Subcutaneous adipose tissue (tissue), 4 donors: ENCODE results near the gene RPL28. TPM values are rescaled to one million over a fixed set of nuclear protein-coding genes. Genes with fewer than 3 reads are reported as not detected.

Source experiments
- total RNA-seq, 4 donors: library from RNA; depleted of rRNA; stranded (reverse); fragments of >200 nt; gene quantifications; one replicate each; pipeline ENCODE4 v1.1.0, GENCODE V29; 2016
- TF ChIP-seq, protein P1 (sequence below): fragments of 450-650 bp; IDR thresholded peaks from one replicate; pipeline ENCODE4 v1.5.1; 2016; ENCODE audit warnings: low read depth, mild to moderate bottlenecking, control low read depth, antibody characterized with exemption, moderate library complexity

The RPL28 gene
- total RNA-seq, 4 donors from 2014 or later, result 283 to 590 (median 367) TPM

DNA sequence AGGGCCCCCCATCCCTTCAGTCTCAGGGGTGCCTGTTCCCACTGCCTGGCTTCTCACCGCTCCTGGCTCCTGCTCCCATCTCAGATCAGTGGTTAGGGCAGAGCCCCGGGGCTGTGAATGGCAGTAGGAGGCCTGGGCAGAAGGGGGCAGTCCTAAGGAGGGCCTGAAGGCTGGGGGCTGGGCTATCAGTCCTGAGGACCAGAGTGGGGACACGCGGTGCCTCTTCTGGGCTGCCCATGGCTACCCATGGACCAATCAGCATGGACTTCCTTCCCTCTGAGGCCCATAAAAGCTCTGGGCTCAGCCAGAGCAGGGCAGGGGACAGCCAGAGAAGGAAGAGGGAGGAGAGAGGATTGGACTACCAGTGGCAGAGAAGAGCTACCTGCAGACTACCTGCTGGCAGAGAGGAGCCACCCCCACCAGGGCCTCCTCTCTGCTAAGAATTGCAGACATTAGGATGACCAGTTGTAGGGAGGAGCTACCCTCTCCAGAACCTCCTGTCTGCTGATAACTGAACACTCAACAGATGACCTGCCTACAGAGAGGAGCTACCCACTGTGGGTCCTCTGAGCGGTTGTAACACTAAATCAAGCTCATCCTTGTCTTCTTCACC, 34.0 kb downstream of the RPL28 start:
- TF ChIP-seq, protein P1, sequence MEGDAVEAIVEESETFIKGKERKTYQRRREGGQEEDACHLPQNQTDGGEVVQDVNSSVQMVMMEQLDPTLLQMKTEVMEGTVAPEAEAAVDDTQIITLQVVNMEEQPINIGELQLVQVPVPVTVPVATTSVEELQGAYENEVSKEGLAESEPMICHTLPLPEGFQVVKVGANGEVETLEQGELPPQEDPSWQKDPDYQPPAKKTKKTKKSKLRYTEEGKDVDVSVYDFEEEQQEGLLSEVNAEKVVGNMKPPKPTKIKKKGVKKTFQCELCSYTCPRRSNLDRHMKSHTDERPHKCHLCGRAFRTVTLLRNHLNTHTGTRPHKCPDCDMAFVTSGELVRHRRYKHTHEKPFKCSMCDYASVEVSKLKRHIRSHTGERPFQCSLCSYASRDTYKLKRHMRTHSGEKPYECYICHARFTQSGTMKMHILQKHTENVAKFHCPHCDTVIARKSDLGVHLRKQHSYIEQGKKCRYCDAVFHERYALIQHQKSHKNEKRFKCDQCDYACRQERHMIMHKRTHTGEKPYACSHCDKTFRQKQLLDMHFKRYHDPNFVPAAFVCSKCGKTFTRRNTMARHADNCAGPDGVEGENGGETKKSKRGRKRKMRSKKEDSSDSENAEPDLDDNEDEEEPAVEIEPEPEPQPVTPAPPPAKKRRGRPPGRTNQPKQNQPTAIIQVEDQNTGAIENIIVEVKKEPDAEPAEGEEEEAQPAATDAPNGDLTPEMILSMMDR, result no peak

DNA sequence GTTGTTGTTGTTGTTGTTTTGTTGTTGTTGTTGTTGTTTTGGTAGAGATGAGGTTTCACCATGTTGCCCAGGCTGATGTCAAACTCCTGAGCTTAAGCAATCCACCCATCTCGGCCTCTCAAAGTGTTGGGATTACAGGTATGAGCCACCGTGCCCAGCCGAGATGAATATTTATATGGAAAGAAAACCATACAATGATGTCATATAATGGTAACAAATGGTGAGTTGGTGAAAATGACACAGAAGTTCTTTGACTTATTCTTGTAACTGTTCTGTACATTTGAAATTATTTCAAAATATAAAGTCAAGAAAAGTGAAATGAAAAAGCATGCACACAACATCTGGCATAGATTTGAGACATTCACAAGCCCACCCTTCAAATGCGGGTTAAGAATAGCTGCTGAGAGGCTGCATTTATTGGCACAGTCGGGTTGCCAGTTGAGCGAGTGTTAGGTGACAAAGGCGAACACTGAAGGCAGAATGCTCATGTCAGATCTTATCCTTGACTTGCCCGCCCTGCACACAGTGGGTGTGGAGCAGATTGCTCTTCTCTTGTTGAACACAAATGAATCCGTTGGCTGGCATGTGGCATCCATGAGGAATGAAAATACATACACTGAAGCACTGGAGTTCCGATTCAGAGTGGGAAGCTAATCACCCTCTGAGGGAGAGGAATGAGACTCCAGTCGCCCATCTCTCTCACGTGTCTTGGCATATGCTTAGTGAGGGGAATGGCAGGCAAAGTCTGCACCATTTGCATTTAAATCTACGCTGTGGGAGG, 37.7 kb downstream of the RPL28 start:
- TF ChIP-seq, protein P1, result no peak

DNA sequence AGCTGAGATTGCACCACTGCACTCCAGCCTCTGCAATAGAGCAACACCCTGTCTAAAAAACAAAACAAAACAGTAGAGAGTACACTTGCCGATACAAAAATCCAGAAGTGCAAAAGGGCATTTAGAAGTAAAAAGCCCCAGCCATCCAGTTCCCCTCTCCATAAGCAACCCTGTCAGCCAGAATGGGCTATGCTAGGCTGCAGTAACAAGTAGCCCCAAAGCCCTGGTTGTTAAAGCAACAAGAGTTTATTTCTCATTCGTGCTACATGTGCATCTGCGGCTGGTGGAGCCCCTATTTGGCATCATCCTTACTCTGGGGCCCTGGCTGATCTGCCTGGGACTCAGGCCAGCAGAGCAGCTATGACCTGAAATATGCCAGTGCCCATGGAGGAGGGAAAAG, 38.8 kb downstream of the RPL28 start:
- TF ChIP-seq, protein P1, result no peak

DNA sequence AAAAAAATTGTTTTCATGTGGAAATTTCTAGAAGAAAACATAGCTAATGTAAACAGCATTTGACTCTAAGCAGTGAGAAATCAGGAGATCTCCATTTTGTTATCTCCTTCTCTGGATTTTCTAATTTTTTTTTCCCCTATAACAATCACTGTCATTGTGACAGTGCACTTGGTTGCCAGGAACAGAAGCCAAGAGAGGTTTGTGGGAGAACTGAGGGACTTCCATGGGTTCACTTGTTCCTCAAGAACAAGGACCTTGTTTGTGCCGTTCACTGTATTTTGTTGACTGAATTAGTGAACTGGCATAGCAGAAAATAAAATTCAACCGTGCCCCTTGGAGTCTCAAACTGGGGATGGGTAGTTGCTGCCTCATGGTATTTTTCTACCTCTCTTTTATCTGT, 40.3 kb downstream of the RPL28 start:
- TF ChIP-seq, protein P1, result no peak

DNA sequence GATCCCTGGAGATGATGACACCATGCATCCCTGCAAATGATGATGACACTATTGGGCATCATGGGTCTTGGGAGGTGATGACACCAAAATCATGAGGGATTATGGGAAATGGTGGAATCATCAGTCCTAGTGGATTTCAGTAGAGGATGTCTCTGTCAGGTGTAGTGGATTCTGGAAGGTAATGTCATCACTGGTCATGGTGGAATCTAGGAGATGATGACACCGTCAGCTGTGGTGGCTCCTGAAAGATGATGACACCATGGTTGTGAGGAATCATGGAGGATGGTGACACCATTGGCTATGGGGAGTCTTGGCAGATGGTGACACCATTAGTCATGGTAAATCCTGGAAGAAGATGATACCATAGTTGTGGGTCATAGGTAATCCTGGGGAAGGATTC, 45.5 kb downstream of the RPL28 start:
- TF ChIP-seq, protein P1, result no peak

DNA sequence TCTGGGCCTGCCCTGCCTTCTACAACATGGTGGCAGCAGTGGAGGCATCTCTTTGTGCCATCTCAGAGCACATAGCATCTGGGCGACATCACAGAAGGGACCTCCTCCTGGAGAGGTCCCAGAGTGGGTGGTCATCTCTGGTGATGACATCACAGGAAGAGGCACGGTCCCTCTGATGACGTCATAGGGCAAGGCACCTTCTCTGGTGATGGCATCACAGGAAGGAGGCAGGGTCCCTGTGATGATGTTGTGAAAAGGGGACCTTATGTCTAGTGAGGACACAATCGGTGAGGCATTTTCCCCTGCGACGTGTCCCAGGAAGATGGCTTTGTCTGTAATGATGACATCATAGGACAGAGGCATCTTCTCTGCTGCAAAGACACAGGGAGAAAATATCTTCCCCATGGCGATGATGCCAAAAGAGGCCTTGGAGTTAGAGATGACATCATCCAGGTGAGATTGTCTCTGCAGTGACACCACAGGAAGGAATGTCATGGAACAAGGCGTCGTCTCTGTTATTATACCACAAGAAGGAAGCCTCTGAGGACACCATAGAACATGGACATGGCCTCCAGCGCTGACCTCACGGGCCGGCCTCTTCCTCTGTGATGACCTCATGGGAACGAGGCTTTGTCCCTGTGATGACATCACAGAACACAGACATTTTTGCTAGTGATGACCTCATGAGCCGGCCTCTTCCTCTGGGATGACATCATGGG, 46.7 kb downstream of the RPL28 start:
- TF ChIP-seq, protein P1, result no peak

DNA sequence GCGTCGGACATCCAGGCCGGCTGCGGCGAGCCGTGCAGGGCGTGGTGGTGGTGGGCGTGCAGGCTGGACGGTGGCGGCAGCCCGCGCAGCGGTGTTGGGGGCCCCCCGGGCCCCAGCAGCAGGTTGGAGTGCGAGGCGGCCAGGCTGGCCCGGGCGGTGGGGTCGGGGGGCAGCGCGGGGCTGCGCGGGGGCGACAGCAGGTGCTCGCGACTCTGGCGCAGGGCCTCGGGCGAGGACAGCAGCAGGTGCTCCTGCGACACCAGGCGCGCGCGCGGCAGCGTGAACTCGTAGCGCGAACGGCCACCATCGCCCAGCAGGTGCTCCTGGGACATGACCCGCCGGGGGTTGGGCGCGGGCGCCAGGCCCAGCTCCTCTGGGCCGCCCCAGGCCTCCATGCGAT, 47.6 kb downstream of the RPL28 start:
- TF ChIP-seq, protein P1, result no peak
